Measurements from ENCODE around the gene AEBP2.

Gene AEBP2

GRCh38 chr12:19440019-19440858 is 947 bp downstream of the AEBP2 start:
- Histone ChIP-seq H3K27me3 (ENCODE audit: low read depth, low read length) (no peaks in the 10 kb centered on the region), H3K9me3 (ENCODE audit: control insufficient read depth in 1 of 2, low read length in 2 of 2) (no peaks in the 10 kb centered on the region), H3K4me1 (ENCODE audit: control insufficient read depth in 1 of 2, insufficient read depth in 2 of 2, low read length in 2 of 2) (peaks cover 13 to 24% of the 10 kb centered on the region in 2 donors), H3K4me3 (ENCODE audit: low read depth in 1 of 2, low read length in 2 of 2) (peak overlapping the region; percentile 94 to 96), H3K36me3 (ENCODE audit: control insufficient read depth in 1 of 2, insufficient read depth in 2 of 2, low read length in 2 of 2) (no peaks in the 10 kb centered on the region), H3K27ac (ENCODE audit: low read length) (peak overlapping the region; percentile 86)

- Histone ChIP-seq H3K4me1 (ENCODE audit: control insufficient read depth in 1 of 2, insufficient read depth in 2 of 2, low read length in 2 of 2) (peaks cover 13 to 24% of the 10 kb centered on the region in 2 donors), H3K4me3 (ENCODE audit: low read depth in 1 of 2, low read length in 2 of 2) (peak overlapping the region; percentile 94 to 96), H3K27me3 (ENCODE audit: low read depth, low read length) (no peaks in the 10 kb centered on the region), H3K9me3 (ENCODE audit: control insufficient read depth in 1 of 2, low read length in 2 of 2) (no peaks in the 10 kb centered on the region), H3K27ac (ENCODE audit: low read length) (peak overlapping the region; percentile 86), H3K36me3 (ENCODE audit: control insufficient read depth in 1 of 2, insufficient read depth in 2 of 2, low read length in 2 of 2) (no peaks in the 10 kb centered on the region)
These were observed 1.6 kb downstream of the AEBP2 start for GRCh38 chr12:19440916-19441315.

- Histone ChIP-seq H3K9me3 (ENCODE audit: control insufficient read depth in 1 of 2, low read length in 2 of 2) (no peaks in the 10 kb centered on the region), H3K27ac (ENCODE audit: low read length) (no peak overlapping the region), H3K36me3 (ENCODE audit: control insufficient read depth in 1 of 2, insufficient read depth in 2 of 2, low read length in 2 of 2) (no peaks in the 10 kb centered on the region), H3K4me3 (ENCODE audit: low read depth in 1 of 2, low read length in 2 of 2) (no peak overlapping the region), H3K27me3 (ENCODE audit: low read depth, low read length) (no peaks in the 10 kb centered on the region), H3K4me1 (ENCODE audit: control insufficient read depth in 1 of 2, insufficient read depth in 2 of 2, low read length in 2 of 2) (peaks cover 13 to 24% of the 10 kb centered on the region in 2 donors)
These were observed 4.3 kb downstream of the AEBP2 start for GRCh38 chr12:19443585-19443984.

- Histone ChIP-seq H3K27ac (ENCODE audit: low read length) (no peak overlapping the region), H3K36me3 (ENCODE audit: control insufficient read depth in 1 of 2, insufficient read depth in 2 of 2, low read length in 2 of 2) (no peaks in the 10 kb centered on the region), H3K4me1 (ENCODE audit: control insufficient read depth in 1 of 2, insufficient read depth in 2 of 2, low read length in 2 of 2) (peaks cover 13 to 24% of the 10 kb centered on the region in 2 donors), H3K9me3 (ENCODE audit: control insufficient read depth in 1 of 2, low read length in 2 of 2) (no peaks in the 10 kb centered on the region), H3K4me3 (ENCODE audit: low read depth in 1 of 2, low read length in 2 of 2) (no peak overlapping the region), H3K27me3 (ENCODE audit: low read depth, low read length) (no peaks in the 10 kb centered on the region)
These were observed 4.8 kb downstream of the AEBP2 start for GRCh38 chr12:19444097-19444496.

- Histone ChIP-seq H3K36me3 (ENCODE audit: control insufficient read depth in 1 of 2, insufficient read depth in 2 of 2, low read length in 2 of 2) (no peaks in the 10 kb centered on the region), H3K9me3 (ENCODE audit: control insufficient read depth in 1 of 2, low read length in 2 of 2) (no peaks in the 10 kb centered on the region), H3K27me3 (ENCODE audit: low read depth, low read length) (no peaks in the 10 kb centered on the region), H3K27ac (ENCODE audit: low read length) (no peak overlapping the region), H3K4me1 (ENCODE audit: control insufficient read depth in 1 of 2, insufficient read depth in 2 of 2, low read length in 2 of 2) (peaks cover 8 to 23% of the 10 kb centered on the region in 2 donors), H3K4me3 (ENCODE audit: low read depth in 1 of 2, low read length in 2 of 2) (no peak overlapping the region)
These were observed 8.1 kb downstream of the AEBP2 start for GRCh38 chr12:19447386-19447785.

GRCh38 chr12:19449814-19450213 is 10.5 kb downstream of the AEBP2 start:
- H3K36me3 ChIP-seq (ENCODE audit: control insufficient read depth in 1 of 2, insufficient read depth in 2 of 2, low read length in 2 of 2), result no peaks in the 10 kb centered on the region
- H3K4me1 ChIP-seq (ENCODE audit: control insufficient read depth in 1 of 2, insufficient read depth in 2 of 2, low read length in 2 of 2), result peaks cover under 1 to 12% of the 10 kb centered on the region in 2 donors
- no peak overlapping the region for H3K4me3 ChIP-seq (ENCODE audit: low read depth in 1 of 2, low read length in 2 of 2)
- H3K27ac ChIP-seq (ENCODE audit: low read length), result no peak overlapping the region
- H3K9me3 ChIP-seq (ENCODE audit: control insufficient read depth in 1 of 2, low read length in 2 of 2), result no peaks in the 10 kb centered on the region
- H3K27me3 ChIP-seq (ENCODE audit: low read depth, low read length), result no peaks in the 10 kb centered on the region

GRCh38 chr12:19450362-19450761 is 11.1 kb downstream of the AEBP2 start:
- Histone ChIP-seq H3K27ac (ENCODE audit: low read length) (no peak overlapping the region), H3K4me3 (ENCODE audit: low read depth in 1 of 2, low read length in 2 of 2) (no peak overlapping the region), H3K36me3 (ENCODE audit: control insufficient read depth in 1 of 2, insufficient read depth in 2 of 2, low read length in 2 of 2) (no peaks in the 10 kb centered on the region), H3K27me3 (ENCODE audit: low read depth, low read length) (no peaks in the 10 kb centered on the region), H3K4me1 (ENCODE audit: control insufficient read depth in 1 of 2, insufficient read depth in 2 of 2, low read length in 2 of 2) (peaks cover 0 to 10% of the 10 kb centered on the region in 2 donors), H3K9me3 (ENCODE audit: control insufficient read depth in 1 of 2, low read length in 2 of 2) (no peaks in the 10 kb centered on the region)

GRCh38 chr12:19451196-19451595 is 11.9 kb downstream of the AEBP2 start:
- H3K4me1 ChIP-seq (ENCODE audit: control insufficient read depth in 1 of 2, insufficient read depth in 2 of 2, low read length in 2 of 2), result peaks cover 0 to 10% of the 10 kb centered on the region in 2 donors
- H3K27ac ChIP-seq (ENCODE audit: low read length), result no peak overlapping the region
- H3K27me3 ChIP-seq (ENCODE audit: low read depth, low read length), result no peaks in the 10 kb centered on the region
- H3K9me3 ChIP-seq (ENCODE audit: control insufficient read depth in 1 of 2, low read length in 2 of 2), result no peaks in the 10 kb centered on the region
- H3K4me3 ChIP-seq (ENCODE audit: low read depth in 1 of 2, low read length in 2 of 2), result no peak overlapping the region
- H3K36me3 ChIP-seq (ENCODE audit: control insufficient read depth in 1 of 2, insufficient read depth in 2 of 2, low read length in 2 of 2), result no peaks in the 10 kb centered on the region

GRCh38 chr12:19453961-19454360 is 14.7 kb downstream of the AEBP2 start:
- Histone ChIP-seq H3K4me3 (ENCODE audit: low read depth in 1 of 2, low read length in 2 of 2) (no peak overlapping the region), H3K4me1 (ENCODE audit: control insufficient read depth in 1 of 2, insufficient read depth in 2 of 2, low read length in 2 of 2) (peaks cover 0 to 10% of the 10 kb centered on the region in 2 donors)

GRCh38 chr12:19454837-19455236 is 15.5 kb downstream of the AEBP2 start:
- Histone ChIP-seq H3K27ac (ENCODE audit: low read length) (no peak overlapping the region), H3K4me3 (ENCODE audit: low read depth in 1 of 2, low read length in 2 of 2) (no peak overlapping the region), H3K27me3 (ENCODE audit: low read depth, low read length) (no peaks in the 10 kb centered on the region), H3K36me3 (ENCODE audit: control insufficient read depth in 1 of 2, insufficient read depth in 2 of 2, low read length in 2 of 2) (peaks cover 0 to 4% of the 10 kb centered on the region in 2 donors), H3K4me1 (ENCODE audit: control insufficient read depth in 1 of 2, insufficient read depth in 2 of 2, low read length in 2 of 2) (peaks cover 0 to 10% of the 10 kb centered on the region in 2 donors), H3K9me3 (ENCODE audit: control insufficient read depth in 1 of 2, low read length in 2 of 2) (no peaks in the 10 kb centered on the region)

More at GRCh38 chr12:19453961-19454360, 14.7 kb downstream of the AEBP2 start:
- H3K36me3 ChIP-seq (ENCODE audit: control insufficient read depth in 1 of 2, insufficient read depth in 2 of 2, low read length in 2 of 2), result peaks cover 0 to 4% of the 10 kb centered on the region in 2 donors
- no peaks in the 10 kb centered on the region for H3K27me3 ChIP-seq (ENCODE audit: low read depth, low read length)
- no peaks in the 10 kb centered on the region for H3K9me3 ChIP-seq (ENCODE audit: control insufficient read depth in 1 of 2, low read length in 2 of 2)
- H3K27ac ChIP-seq (ENCODE audit: low read length), result no peak overlapping the region

- Histone ChIP-seq H3K4me1 (ENCODE audit: control insufficient read depth in 1 of 2, insufficient read depth in 2 of 2, low read length in 2 of 2) (peaks cover 0 to 5% of the 10 kb centered on the region in 2 donors), H3K27me3 (ENCODE audit: low read depth, low read length) (no peaks in the 10 kb centered on the region), H3K27ac (ENCODE audit: low read length) (no peak overlapping the region), H3K36me3 (ENCODE audit: control insufficient read depth in 1 of 2, insufficient read depth in 2 of 2, low read length in 2 of 2) (peaks cover 0 to 4% of the 10 kb centered on the region in 2 donors), H3K9me3 (ENCODE audit: control insufficient read depth in 1 of 2, low read length in 2 of 2) (no peaks in the 10 kb centered on the region), H3K4me3 (ENCODE audit: low read depth in 1 of 2, low read length in 2 of 2) (no peak overlapping the region)
These were observed 16.9 kb downstream of the AEBP2 start for GRCh38 chr12:19456176-19456575.

Data from muscle layer of duodenum (tissue), 2 donors.